ENCODE measurements around the gene OPA1.

DNA sequence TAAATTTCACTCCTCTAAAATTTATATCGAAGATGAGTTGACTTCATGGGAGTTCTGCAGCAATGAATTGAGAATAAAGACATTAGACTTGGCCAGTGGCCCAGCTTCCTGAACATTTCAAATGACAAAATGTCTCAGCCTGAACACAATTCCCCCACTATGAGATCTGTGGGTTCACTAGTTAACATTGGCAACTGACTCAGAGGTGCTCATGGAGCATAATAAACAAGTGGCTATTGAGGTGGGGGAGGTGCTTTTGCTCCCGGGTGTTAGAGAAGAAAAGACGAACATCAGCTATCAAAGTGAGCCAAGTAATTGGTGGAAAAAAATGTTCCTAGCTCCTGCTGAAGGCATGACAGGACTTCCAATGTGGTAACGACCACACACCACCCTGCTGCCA lies 44.6 kb upstream of the OPA1 start:
- TF ChIP-seq EZH2 (IDR thresholded peaks at IDR 0.05; ENCODE audit: insufficient read depth, poor library complexity, severe bottlenecking) (no peak), EZH2phosphoT487 (IDR thresholded peaks at IDR 0.05; ENCODE audit: insufficient read depth, low read depth) (no peak)
